GM21360 (cell line): ENCODE measurements around the gene PCGF1.

ENCODE experiments used
- ATAC-seq: cut with Tn5 transposase; IDR thresholded peaks from one replicate; pipeline ENCODE4 v1.9.1; 2021; ENCODE audit warnings: mild to moderate bottlenecking, moderate library complexity; ENCODE audit not compliant: unreplicated experiment

PCGF1 gene

GRCh38 chr2:74507145-74507925, at the start of gene PCGF1:
Gene PCGF1 (minus strand): TSS chr2:74507695. CDS start chr2:74507668, 27 bp downstream.
- ATAC-seq: peak; percentile 80

GRCh38 chr2:74556831-74557370, 49.4 kb upstream of the PCGF1 start:
- no peak for ATAC-seq

GRCh38 chr2:74556159-74556558, 48.7 kb upstream of the PCGF1 start:
- no peak for ATAC-seq

- no peak for ATAC-seq
Observed at GRCh38 chr2:74555610-74556103, 48.2 kb upstream of the PCGF1 start.

- ATAC-seq: no peak
Observed at GRCh38 chr2:74554820-74555531, 47.5 kb upstream of the PCGF1 start.

- ATAC-seq: peak; percentile 41
Observed at GRCh38 chr2:74553892-74554819, 46.7 kb upstream of the PCGF1 start, which contains the start of the genes DOK1 and LOXL3. Gene DOK1 (plus strand): TSS chr2:74554720. CDS start chr2:74554755, 35 bp downstream. Gene LOXL3 (minus strand): TSS chr2:74553942. CDS start chr2:74552634, 1,308 bp downstream.

- no peak for ATAC-seq
Observed at GRCh38 chr2:74552914-74553811, 45.7 kb upstream of the PCGF1 start.

- no peak for ATAC-seq
Observed at GRCh38 chr2:74551942-74552913, 44.7 kb upstream of the PCGF1 start.

- no peak for ATAC-seq
Observed at GRCh38 chr2:74551530-74551929, 44.0 kb upstream of the PCGF1 start.

GRCh38 chr2:74550231-74550630, 42.7 kb upstream of the PCGF1 start:
- no peak for ATAC-seq

GRCh38 chr2:74548900-74549826, 41.7 kb upstream of the PCGF1 start:
- no peak for ATAC-seq

GRCh38 chr2:74548285-74548899, 40.9 kb upstream of the PCGF1 start:
- ATAC-seq: no peak

- ATAC-seq: no peak
Observed at GRCh38 chr2:74546004-74546403, 38.5 kb upstream of the PCGF1 start.

GRCh38 chr2:74544634-74545033, 37.1 kb upstream of the PCGF1 start:
- no peak for ATAC-seq

GRCh38 chr2:74542978-74543377, 35.5 kb upstream of the PCGF1 start:
- ATAC-seq: no peak

- ATAC-seq: no peak
Observed at GRCh38 chr2:74540291-74540690, 32.8 kb upstream of the PCGF1 start.

- ATAC-seq: no peak
Observed at GRCh38 chr2:74538881-74539339, 31.4 kb upstream of the PCGF1 start.
